PC-3 (cell line): ENCODE results near the gene ARID5B.

ENCODE experiments used
- CTCF ChIP-seq: fragments of 300-600 bp; sonication (generic); conservative IDR thresholded peaks from 2 replicates; pipeline ENCODE4 v1.5.1; 2017; ENCODE audit warnings: antibody characterized with exemption, low read depth, mild to moderate bottlenecking, low read length
- EZH2 ChIP-seq: fragments of 300-600 bp; sonication (generic); IDR thresholded peaks from one replicate; pipeline ENCODE4 v1.6.1; 2017; ENCODE audit warnings: antibody characterized with exemption, mild to moderate bottlenecking, low read length; ENCODE audit not compliant: unreplicated experiment
- EZH2phosphoT487 ChIP-seq: fragments of 300-600 bp; sonication (generic); IDR thresholded peaks from 2 replicates; pipeline ENCODE4 v1.6.1; 2018; ENCODE audit warnings: mild to moderate bottlenecking, antibody characterized with exemption, low read length, borderline replicate concordance

GRCh38 chr10:61897671-61898434, 3.6 kb upstream of the ARID5B start:
- no peak for TF ChIP-seq CTCF
- TF ChIP-seq EZH2phosphoT487 = no peak
- TF ChIP-seq EZH2 = no peak
